ENCODE data around the gene RAD9A.

The RAD9A gene

GRCh38 chr11:67391304-67392182 is at the start of gene RAD9A:
TSS of gene RAD9A (plus strand) at chr11:67391986. CDS start at chr11:67392045, 59 bp downstream.
- peak in 55 of 56 donors; percentile 63 to 97 (median 90) for DNase-seq

GRCh38 chr11:67344264-67344663 is 47.5 kb upstream of the RAD9A start:
- DNase-seq, result no peak

GRCh38 chr11:67345247-67345919 is 46.4 kb upstream of the RAD9A start:
- no peak for DNase-seq

GRCh38 chr11:67345920-67346819 is 45.6 kb upstream of the RAD9A start:
- peak in 1 of 56 donors; percentile 45 for DNase-seq

GRCh38 chr11:67347964-67348749 is 43.6 kb upstream of the RAD9A start:
- no peak for DNase-seq

- DNase-seq, result no peak
These were observed 42.8 kb upstream of the RAD9A start for GRCh38 chr11:67349036-67349435.

- DNase-seq, result no peak
These were observed 42.3 kb upstream of the RAD9A start for GRCh38 chr11:67349457-67349856.

GRCh38 chr11:67349928-67350465 is 41.8 kb upstream of the RAD9A start:
- DNase-seq, result no peak

- peak in 31 of 56 donors; percentile 20 to 68 (median 34) for DNase-seq
These were observed 40.3 kb upstream of the RAD9A start for GRCh38 chr11:67351275-67352005.

- no peak for DNase-seq
These were observed 39.1 kb upstream of the RAD9A start for GRCh38 chr11:67352546-67353316.

- peak; percentile 72 to 98 (median 95) for DNase-seq
These were observed 38.3 kb upstream of the RAD9A start, which contains the start of gene POLD4 for GRCh38 chr11:67353317-67354074. TSS of gene POLD4 (minus strand) at chr11:67353546. CDS start at chr11:67353399, 147 bp downstream.

GRCh38 chr11:67354075-67355022 is 37.4 kb upstream of the RAD9A start:
- peak in 1 of 56 donors; percentile 21 for DNase-seq

GRCh38 chr11:67355023-67355793 is 36.6 kb upstream of the RAD9A start:
- DNase-seq, result peak in 2 of 56 donors; percentile 7 to 23

- DNase-seq, result no peak
These were observed 35.9 kb upstream of the RAD9A start for GRCh38 chr11:67355794-67356386.

- no peak for DNase-seq
These were observed 35.4 kb upstream of the RAD9A start for GRCh38 chr11:67356387-67356863.
